Esophagus squamous epithelium (tissue), 5 donors: ENCODE data around the gene FUT1. TPM values are rescaled to one million over a fixed set of nuclear protein-coding genes. Genes with fewer than 3 reads are reported as not detected.
"Not testable (repeated sequence)": the region's sequence is repeated elsewhere in the genome, so short reads cannot be mapped to it uniquely, and the experiment has no call there.

Source experiments
- DNase-seq: peaks from one replicate; lab custom pipeline; 2025; lab: John Stamatoyannopoulos, UW
- H3K27ac ChIP-seq, 4 donors: fragments of 200-600 bp; sonication (generic); one replicate each; pipeline ENCODE4 v1.5.1; 2016 to 2019; ENCODE audit warnings: mild to moderate bottlenecking in 1 of 4
- H3K27me3 ChIP-seq, 4 donors: fragments of 200-600 bp; sonication (generic); 1 replicate in 3 of 4; 2 replicates in 1 of 4; pipeline versions ENCODE4 v1.5.1 to v1.6.0; 2017 to 2021; ENCODE audit warnings: antibody characterized with exemption in 1 of 4
- H3K36me3 ChIP-seq, 3 donors: fragments of 200-600 bp; sonication (generic); one replicate each; pipeline ENCODE4 v1.5.1; 2016 to 2019
- H3K4me1 ChIP-seq, 3 donors: fragments of 200-600 bp; sonication (generic); one replicate each; pipeline ENCODE4 v1.5.1; 2017 to 2019
- H3K4me3 ChIP-seq, 4 donors: fragments of 200-600 bp; sonication (generic); 1 replicate in 3 of 4; 2 replicates in 1 of 4; pipeline ENCODE4 v1.5.1; 2016 to 2019; ENCODE audit warnings: mild to moderate bottlenecking in 2 of 4, moderate library complexity in 1 of 4
- H3K9me3 ChIP-seq, 3 donors: fragments of 200-600 bp; sonication (generic); one replicate each; pipeline ENCODE4 v1.5.1; 2016 to 2019
- POLR2A ChIP-seq, 4 donors: fragments of 450-650 bp; IDR thresholded peaks; one replicate each; pipeline ENCODE4 v1.6.1; 2017; ENCODE audit warnings: antibody characterized with exemption in 4 of 4, mild to moderate bottlenecking in 4 of 4, moderate library complexity in 3 of 4
- WGBS, 2 donors: methylation state at CpG; one replicate each; pipeline ENCODE4 v1.1.5; 2018; 5-methylcytosine and 5-hydroxymethylcytosine counted together
- intact Hi-C: fragments of 100-400 bp; cut with DNase I; formaldehyde crosslinking; loops from one replicate; pipeline ENCODE4 v1.15.0; 2022
- total RNA-seq, 4 donors: library from RNA; depleted of rRNA; stranded (reverse); fragments of >200 nt; gene quantifications; one replicate each; pipeline ENCODE4 v1.1.0, GENCODE V29; 2016
- TF ChIP-seq, protein P1 (sequence below), 6 experiments: fragments of 450-650 bp in 4 of 6; fragments of 200-600 bp in 2 of 6; sonication (generic) in 2 of 6; IDR thresholded peaks; one replicate each; pipeline ENCODE4 v1.5.1; 2016 to 2019; ENCODE audit warnings: antibody characterized with exemption in 6 of 6, mild to moderate bottlenecking in 4 of 6, moderate library complexity in 4 of 6
- donor health status: DM: yes; HTN: yes; CAD: no.

Gene FUT1
- total RNA-seq, 4 donors from 2014 or later = 3.4 to 6.3 (median 4.8) TPM

DNA sequence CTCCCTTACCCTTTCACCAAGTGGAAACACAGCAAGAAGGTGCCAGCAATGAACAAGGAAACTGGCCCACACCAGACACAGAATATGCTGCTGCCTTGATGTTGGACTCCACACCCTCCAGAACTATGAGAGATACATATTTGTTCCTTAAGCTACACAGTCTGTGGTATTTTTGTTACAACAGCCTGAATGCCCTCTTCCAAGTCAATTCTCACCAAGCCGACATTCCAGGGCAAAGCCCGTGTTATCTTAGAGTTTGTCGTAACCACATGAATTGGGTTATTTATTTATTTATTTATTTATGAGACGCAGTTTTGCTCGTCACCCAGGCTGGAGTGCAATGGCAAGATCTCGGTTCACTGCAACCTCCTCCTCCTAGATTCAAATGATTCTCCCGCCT, 17.8 kb upstream of the FUT1 start:
- no peak overlapping the region for H3K4me3 ChIP-seq
- peaks cover 3 to 31% (median 3%) of the 10 kb centered on the region in 3 donors for H3K4me1 ChIP-seq
- intact Hi-C loops = loop anchor here (10.0 kb wide), 1 partner anchor 115 kb away; no protein-coding TSS in a partner anchor
- 55 to 60% methylated on average over 6 to 7 of the region's 7 CpGs for WGBS, 2 donors
- no peak for DNase-seq
- no peaks in the 10 kb centered on the region for H3K27me3 ChIP-seq
- TF ChIP-seq, protein P1, sequence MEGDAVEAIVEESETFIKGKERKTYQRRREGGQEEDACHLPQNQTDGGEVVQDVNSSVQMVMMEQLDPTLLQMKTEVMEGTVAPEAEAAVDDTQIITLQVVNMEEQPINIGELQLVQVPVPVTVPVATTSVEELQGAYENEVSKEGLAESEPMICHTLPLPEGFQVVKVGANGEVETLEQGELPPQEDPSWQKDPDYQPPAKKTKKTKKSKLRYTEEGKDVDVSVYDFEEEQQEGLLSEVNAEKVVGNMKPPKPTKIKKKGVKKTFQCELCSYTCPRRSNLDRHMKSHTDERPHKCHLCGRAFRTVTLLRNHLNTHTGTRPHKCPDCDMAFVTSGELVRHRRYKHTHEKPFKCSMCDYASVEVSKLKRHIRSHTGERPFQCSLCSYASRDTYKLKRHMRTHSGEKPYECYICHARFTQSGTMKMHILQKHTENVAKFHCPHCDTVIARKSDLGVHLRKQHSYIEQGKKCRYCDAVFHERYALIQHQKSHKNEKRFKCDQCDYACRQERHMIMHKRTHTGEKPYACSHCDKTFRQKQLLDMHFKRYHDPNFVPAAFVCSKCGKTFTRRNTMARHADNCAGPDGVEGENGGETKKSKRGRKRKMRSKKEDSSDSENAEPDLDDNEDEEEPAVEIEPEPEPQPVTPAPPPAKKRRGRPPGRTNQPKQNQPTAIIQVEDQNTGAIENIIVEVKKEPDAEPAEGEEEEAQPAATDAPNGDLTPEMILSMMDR (IDR thresholded peaks at IDR 0.05) = no peak
- no peak for TF ChIP-seq POLR2A (IDR thresholded peaks at IDR 0.05)
- H3K9me3 ChIP-seq = no peaks in the 10 kb centered on the region
- peak overlapping the region; percentile 63 to 92 (median 87) for H3K27ac ChIP-seq
- H3K36me3 ChIP-seq = no peaks in the 10 kb centered on the region

DNA sequence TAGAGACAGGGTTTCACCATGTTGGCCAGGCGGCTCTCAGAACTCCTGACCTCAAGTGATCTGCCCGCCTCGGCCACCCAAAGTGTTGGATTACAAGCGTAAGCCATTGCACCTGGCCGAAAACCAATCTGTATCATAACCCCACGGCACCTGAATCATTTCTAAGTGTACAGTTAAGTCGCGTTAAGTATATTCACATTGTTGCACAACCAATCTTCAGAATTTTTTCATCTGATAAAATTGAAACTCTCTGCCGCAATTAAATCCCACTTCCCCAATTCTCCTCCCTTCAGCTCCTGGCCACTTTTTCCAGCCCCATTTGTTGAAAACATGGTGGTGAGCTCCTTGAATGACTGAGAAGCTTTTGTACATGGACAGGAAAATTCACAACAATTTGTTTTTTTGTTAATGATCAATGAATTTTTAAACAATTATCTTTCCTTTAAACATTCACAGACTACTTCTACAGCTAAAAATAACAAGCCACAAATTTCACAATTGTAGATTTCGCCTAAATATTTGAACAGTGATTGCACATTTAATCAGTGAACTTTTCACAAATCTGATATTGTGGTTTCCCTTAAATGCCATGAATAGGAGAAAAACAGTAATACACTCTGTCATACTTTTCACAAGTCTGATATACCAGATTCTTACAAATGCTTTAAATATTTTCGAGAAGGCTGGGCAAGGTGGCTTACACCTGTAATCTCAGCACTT, 16.7 kb upstream of the FUT1 start:
- Histone ChIP-seq H3K27ac (no peak overlapping the region), H3K27me3 (no peaks in the 10 kb centered on the region), H3K36me3 (no peaks in the 10 kb centered on the region), H3K4me1 (peaks cover 3 to 27% (median 3%) of the 10 kb centered on the region in 3 donors), H3K4me3 (no peak overlapping the region), H3K9me3 (no peaks in the 10 kb centered on the region)
- no peak for DNase-seq
- intact Hi-C loops = no loop called here
- 78 to 85% methylated on average over 11 of the region's 11 CpGs for WGBS, 2 donors
- TF ChIP-seq, protein P1 (IDR thresholded peaks at IDR 0.05) = no peak
- no peak for TF ChIP-seq POLR2A (IDR thresholded peaks at IDR 0.05)

DNA sequence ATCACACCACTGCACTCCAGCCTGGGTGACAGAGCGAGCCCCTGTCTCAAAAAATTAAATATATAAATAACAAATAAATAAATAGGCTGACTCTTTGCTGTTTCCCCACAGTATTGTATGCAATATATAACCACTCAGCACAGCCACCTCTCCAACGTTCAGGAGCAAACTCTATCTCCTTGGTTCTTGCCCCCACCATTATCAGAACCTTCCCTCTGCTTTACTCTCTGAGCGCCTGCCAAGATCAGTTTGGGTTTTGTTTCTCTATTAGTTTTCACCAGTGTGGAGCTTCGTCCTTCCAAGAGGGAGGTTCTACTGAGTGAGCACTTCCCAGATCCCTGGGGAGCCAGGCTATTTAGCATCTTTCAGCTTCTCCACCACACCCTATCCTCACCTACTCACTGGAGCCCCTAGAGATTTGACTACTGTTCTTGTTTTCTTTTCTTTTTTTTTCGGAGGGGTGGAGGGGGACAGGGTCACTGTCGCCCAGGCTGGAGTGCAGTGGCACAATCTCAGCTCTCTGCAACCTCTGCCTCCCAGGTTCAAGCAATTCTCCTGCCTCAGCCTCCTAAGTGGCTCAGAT, 15.8 kb upstream of the FUT1 start:
- 49 to 53% methylated on average over 6 of the region's 6 CpGs for WGBS, 2 donors
- H3K27ac ChIP-seq, H3K9me3 ChIP-seq, H3K4me3 ChIP-seq, H3K27me3 ChIP-seq, DNase-seq, H3K36me3 ChIP-seq, intact Hi-C loops: not testable (repeated sequence)
- H3K4me1 ChIP-seq = peaks cover 3 to 23% (median 3%) of the 10 kb centered on the region in 3 donors

DNA sequence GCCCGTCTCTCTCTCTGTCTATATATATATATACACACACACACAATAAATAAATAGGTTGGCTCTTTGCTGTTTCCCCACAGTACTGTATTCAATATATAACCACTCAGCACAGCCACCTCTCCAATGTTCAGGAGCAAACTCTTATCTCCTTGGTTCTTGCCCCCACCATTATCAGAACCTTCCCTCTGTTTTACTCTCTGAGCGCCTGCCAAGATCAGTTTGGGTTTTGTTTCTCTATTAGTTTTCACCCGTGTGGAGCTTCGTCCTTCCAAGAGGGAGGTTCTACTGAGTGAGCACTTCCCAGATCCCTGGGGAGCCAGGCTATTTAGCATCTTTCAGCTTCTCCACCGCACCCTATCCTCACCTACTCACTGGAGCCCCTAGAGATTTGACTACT, 13.4 kb upstream of the FUT1 start:
- H3K9me3 ChIP-seq, H3K27ac ChIP-seq, intact Hi-C loops, H3K36me3 ChIP-seq, H3K4me3 ChIP-seq, DNase-seq, H3K27me3 ChIP-seq: not testable (repeated sequence)
- WGBS, 2 donors = 36 to 41% methylated on average over 5 of the region's 5 CpGs
- peaks cover 0 to 12% (median under 1%) of the 10 kb centered on the region in 3 donors for H3K4me1 ChIP-seq

DNA sequence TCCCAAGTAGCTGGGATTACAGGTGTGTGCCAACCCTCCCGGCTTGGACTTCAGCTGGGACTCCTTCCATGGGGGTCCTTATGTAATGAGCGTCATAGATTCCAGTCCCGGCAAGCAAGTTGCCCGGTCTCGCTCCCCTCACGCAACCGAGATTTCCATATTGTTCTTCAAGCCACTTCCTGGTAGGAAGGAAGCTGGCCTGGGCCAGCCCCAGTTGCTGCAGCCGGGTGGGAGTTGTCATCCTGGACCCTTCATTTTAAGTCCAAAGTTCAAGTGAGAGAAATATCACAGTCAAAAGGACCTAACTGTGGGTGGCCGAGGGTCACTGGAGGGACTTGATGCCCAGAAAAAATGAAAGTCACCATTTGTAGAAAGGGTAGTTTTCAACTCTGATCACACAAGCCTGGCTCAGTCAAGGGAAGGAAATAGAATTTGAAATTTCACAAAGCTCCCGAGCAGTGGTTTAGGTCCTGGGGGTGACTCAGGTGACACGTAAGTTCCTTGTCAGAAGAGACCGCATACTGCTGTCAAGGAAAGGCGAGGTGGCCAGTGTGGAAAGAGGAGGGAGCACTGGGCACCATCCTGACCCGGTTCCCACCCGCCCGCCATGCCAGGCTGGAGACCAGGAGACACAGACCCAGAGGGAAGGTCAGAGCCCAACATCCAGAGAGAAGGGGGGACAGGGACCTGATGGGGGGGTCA, 8.2 kb upstream of the FUT1 start:
- DNase-seq = no peak
- WGBS, 2 donors = 48 to 60% methylated on average over 12 to 14 of the region's 16 CpGs

More for the DNA sequence above, 8.2 kb upstream of the FUT1 start:
- TF ChIP-seq POLR2A (IDR thresholded peaks at IDR 0.05) = no peak
- TF ChIP-seq, protein P1 (IDR thresholded peaks at IDR 0.05) = no peak
- no peaks in the 10 kb centered on the region for H3K36me3 ChIP-seq
- H3K4me3 ChIP-seq = no peak overlapping the region
- peak overlapping the region in 3 of 4 donors; percentile 3 to 65 (median 61) for H3K27ac ChIP-seq
- no peaks in the 10 kb centered on the region for H3K9me3 ChIP-seq
- peaks cover 0 to 15% (median 0%) of the 10 kb centered on the region in 4 donors for H3K27me3 ChIP-seq
- H3K4me1 ChIP-seq = peaks cover 0 to 9% (median 0%) of the 10 kb centered on the region in 3 donors
- intact Hi-C loops = no loop called here
